Heart left ventricle (tissue), 16 donors: ENCODE data around the gene SP140L. TPM values are rescaled to one million over a fixed set of nuclear protein-coding genes. Genes with fewer than 3 reads are reported as not detected.

Experiments used
- ATAC-seq, 4 donors: fragments of 200-7000 bp; cut with Tn5 transposase; one replicate each; pipeline ENCODE4 v1.9.1; 2020 to 2022; ENCODE audit warnings: moderate library complexity in 4 of 4, mild to moderate bottlenecking in 3 of 4, moderate number of reproducible peaks in 1 of 4
- DNase-seq, 5 donors: peaks; one replicate each; pipeline ENCODE4 v3.0.0-alpha.2; 2020
- H3K27ac ChIP-seq, 12 donors: fragments of 200-600 bp; sonication (generic) in 4 of 12; one replicate each; pipeline versions ENCODE4 v1.5.0 to v1.8.0; 2016 to 2022; ENCODE audit warnings: mild to moderate bottlenecking in 2 of 12
- H3K27me3 ChIP-seq, 9 donors: fragments of 200-600 bp; sonication (generic) in 2 of 9; one replicate each; pipeline versions ENCODE4 v1.5.1 to v1.8.0; 2016 to 2022; ENCODE audit warnings: mild to moderate bottlenecking in 3 of 9
- H3K36me3 ChIP-seq, 9 donors: fragments of 200-600 bp; sonication (generic) in 2 of 9; one replicate each; pipeline versions ENCODE4 v1.5.0 to v1.8.0; 2018 to 2022; ENCODE audit warnings: mild to moderate bottlenecking in 2 of 9
- H3K4me1 ChIP-seq, 12 donors: fragments of 200-600 bp; sonication (generic) in 4 of 12; one replicate each; pipeline versions ENCODE4 v1.5.0 to v1.8.0; 2016 to 2022; ENCODE audit warnings: mild to moderate bottlenecking in 3 of 12
- H3K4me3 ChIP-seq, 12 donors: fragments of 200-600 bp; sonication (generic) in 4 of 12; one replicate each; pipeline versions ENCODE4 v1.5.0 to v1.8.0; 2017 to 2022; ENCODE audit warnings: mild to moderate bottlenecking in 9 of 12, moderate library complexity in 4 of 12
- H3K9me3 ChIP-seq, 12 donors: fragments of 200-600 bp; sonication (generic) in 4 of 12; one replicate each; pipeline versions ENCODE4 v1.5.0 to v1.8.0; 2016 to 2022; ENCODE audit warnings: mild to moderate bottlenecking in 1 of 12
- POLR2A ChIP-seq, 2 donors: fragments of 450-650 bp; IDR thresholded peaks; one replicate each; pipeline ENCODE4 v1.6.1; 2017; ENCODE audit warnings: antibody characterized with exemption in 2 of 2, mild to moderate bottlenecking in 2 of 2, moderate library complexity in 2 of 2
- WGBS, 4 donors: extraction: QIAGEN DNeasy Blood & Tissue Kit in 2 of 4; methylation state at CpG; one replicate each; pipeline versions ENCODE4 v1.1.5 to v1.1.7; 2013 to 2018; 5-methylcytosine and 5-hydroxymethylcytosine counted together
- intact Hi-C, 10 donors: fragments of 100-400 bp; cut with DNase I; formaldehyde crosslinking; loops; one replicate each; pipeline versions ENCODE4 v1.11.1 to v1.14.2; 2022
- polyA plus RNA-seq, 2 donors: library from polyadenylated mRNA; stranded (reverse); fragments of 200-250 nt; gene quantifications; one replicate each; pipeline ENCODE4 v1.2.3, GENCODE V29; 2013
- total RNA-seq, 9 donors: library from RNA; depleted of rRNA in 2 of 9; stranded (reverse); fragments of >200 nt in 2 of 9; fragmentation: NEBNext Ultra II Directional in 3 of 9; extraction: Animal tissue kit (Norgen Biotek cat#: 25700) in 3 of 9; gene quantifications; one replicate each; pipeline versions ENCODE4 v1.1.0 to v1.2.4, GENCODE V29; 2016 to 2023
- TF ChIP-seq, protein P1 (sequence below), 12 donors: fragments of 200-600 bp; sonication (generic) in 4 of 12; IDR thresholded peaks; one replicate each; pipeline versions ENCODE4 v1.5.0 to v1.8.0; 2018 to 2022; ENCODE audit warnings: antibody characterized with exemption in 12 of 12, mild to moderate bottlenecking in 5 of 12
- donor health status: ischemic (EF 13 %, LVEDD 7.1; RV severe dilation, severe dysfunction).
- donor health status: healthy with polysubstance abuse.
- donor health status: DM: no; HTN: yes; CAD: no.
- donor health status: DM: no; HTN: no; CAD: no.
- donor health status: ischemic (EF 25% LVEDD 6.9; RV normal size, moderate dysfunction).
- donor health status: ischemic (EF 25% LVEDD 5.7; RV mildly dilated, moderate dysfunction).
- donor health status: healthy.
- donor health status: DM: yes; HTN: yes; CAD: no.
- donor health status: ischemic (EF 35%, LVEDD 5.7; RV mildly dilated, moderate dysfunction).
- donor health status: nonischemic (EF 11% LVEDD 7.7; RV severe dilation, severe dysfunction).
- donor health status: DM: yes; HTN: yes; CAD: no.
- donor health status: PGD.
- donor health status: ischemic (EF 29% LVEDD 5.4; RV normal size, mild dysfunction).
- donor health status: nonischemic (EF 23%, LVEDD 6.1; RV moderate dilation, normal function).

SP140L gene
- total and polyA plus RNA-seq, 11 donors = 2.5 to 17.6 (median 4.0) TPM

DNA sequence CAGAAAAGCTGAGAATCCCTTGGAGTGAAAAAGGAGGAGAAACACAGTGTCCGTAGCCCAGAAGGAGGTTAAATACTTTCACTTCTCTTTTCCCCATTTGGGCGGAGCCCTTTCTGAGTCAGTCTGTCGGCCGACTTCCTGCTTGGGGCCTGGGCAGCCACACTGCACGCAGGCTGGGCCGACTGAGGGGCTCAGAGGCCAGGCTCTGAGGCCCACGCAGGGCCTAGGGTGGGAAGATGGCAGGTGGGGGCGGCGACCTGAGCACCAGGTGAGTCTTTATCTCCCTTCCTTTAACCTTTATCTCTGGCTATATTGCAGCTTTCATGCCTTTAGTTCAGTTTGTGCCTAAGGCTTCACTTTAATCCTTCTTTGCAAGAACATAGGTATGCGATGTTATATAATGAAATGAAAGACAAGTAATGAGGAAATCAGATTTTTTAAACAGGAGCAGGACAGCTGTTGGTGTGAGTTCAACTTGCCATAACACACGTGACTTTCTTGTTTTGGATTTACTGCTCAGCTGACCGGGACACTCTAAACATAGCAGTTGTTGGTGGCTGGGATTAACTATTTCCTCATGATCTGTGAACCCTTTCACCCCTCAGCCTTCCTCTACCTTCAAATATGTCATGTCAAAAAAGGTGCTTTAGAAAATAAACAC, 89.2 kb downstream of the SP140L start, which contains the start of gene SP100:
Gene SP100 (plus strand): TSS at position 141 of the 661 bp plus-strand sequence. CDS start 96 bp downstream, at position 237.
- peak in 1 of 2 donors; percentile 58 for TF ChIP-seq POLR2A (IDR thresholded peaks at IDR 0.05)
- TF ChIP-seq, protein P1, sequence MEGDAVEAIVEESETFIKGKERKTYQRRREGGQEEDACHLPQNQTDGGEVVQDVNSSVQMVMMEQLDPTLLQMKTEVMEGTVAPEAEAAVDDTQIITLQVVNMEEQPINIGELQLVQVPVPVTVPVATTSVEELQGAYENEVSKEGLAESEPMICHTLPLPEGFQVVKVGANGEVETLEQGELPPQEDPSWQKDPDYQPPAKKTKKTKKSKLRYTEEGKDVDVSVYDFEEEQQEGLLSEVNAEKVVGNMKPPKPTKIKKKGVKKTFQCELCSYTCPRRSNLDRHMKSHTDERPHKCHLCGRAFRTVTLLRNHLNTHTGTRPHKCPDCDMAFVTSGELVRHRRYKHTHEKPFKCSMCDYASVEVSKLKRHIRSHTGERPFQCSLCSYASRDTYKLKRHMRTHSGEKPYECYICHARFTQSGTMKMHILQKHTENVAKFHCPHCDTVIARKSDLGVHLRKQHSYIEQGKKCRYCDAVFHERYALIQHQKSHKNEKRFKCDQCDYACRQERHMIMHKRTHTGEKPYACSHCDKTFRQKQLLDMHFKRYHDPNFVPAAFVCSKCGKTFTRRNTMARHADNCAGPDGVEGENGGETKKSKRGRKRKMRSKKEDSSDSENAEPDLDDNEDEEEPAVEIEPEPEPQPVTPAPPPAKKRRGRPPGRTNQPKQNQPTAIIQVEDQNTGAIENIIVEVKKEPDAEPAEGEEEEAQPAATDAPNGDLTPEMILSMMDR (IDR thresholded peaks at IDR 0.05) = no peak
- Histone ChIP-seq H3K27ac (peak within 1 kb of the TSS; percentile 81 to 97 (median 94)), H3K4me1 (peaks cover 5 to 78% (median 44%) of the 10 kb centered on the region in 12 donors), H3K36me3 (peaks cover 0 to 12% (median 0%) of the 10 kb centered on the region in 9 donors), H3K4me3 (peak within 1 kb of the TSS; percentile 19 to 77 (median 66)), H3K9me3 (no peaks in the 10 kb centered on the region), H3K27me3 (no peaks in the 10 kb centered on the region)
- WGBS, 4 donors = 2 to 9% (median 7%) methylated on average over 12 of the region's 12 CpGs
- ATAC-seq (peak; percentile 82 to 91 (median 83)), DNase-seq (peak; percentile 81 to 88 (median 85))
- intact Hi-C loops = loop anchor here in 3 of 10 donors (10.0 kb wide), 2 partner anchors 91 to 191 kb away; partner anchors contain the start of genes SP140L (in 2 of the 3) and SP140 (in 1 of the 3)

DNA sequence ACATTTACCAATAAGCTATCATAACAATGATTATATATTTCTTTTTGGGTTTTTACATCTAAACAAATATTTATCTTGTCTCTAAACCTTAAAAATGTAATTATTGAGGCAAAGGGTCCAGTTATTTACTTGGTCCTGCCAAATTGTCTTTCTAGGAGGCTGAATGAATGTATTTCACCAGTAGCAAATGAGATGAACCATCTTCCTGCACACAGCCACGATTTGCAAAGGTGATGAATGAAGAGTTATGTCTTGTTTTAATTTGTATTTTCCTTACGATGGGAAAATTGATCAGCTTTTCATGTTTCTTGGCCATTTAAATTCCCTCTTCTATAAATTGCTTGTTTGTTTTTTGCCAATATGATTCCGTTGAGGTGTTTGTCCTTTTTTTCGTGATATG, 90.4 kb downstream of the SP140L start:
- H3K9me3 ChIP-seq = no peaks in the 10 kb centered on the region
- TF ChIP-seq, protein P1 (IDR thresholded peaks at IDR 0.05) = no peak
- no peak for TF ChIP-seq POLR2A (IDR thresholded peaks at IDR 0.05)
- H3K4me3 ChIP-seq = peak overlapping the region; percentile 19 to 77 (median 66)
- peaks cover 0 to 16% (median 0%) of the 10 kb centered on the region in 9 donors for H3K36me3 ChIP-seq
- DNase-seq (no peak), ATAC-seq (no peak)
- 27 to 45% (median 37%) methylated on average over 4 of the region's 4 CpGs for WGBS, 4 donors
- intact Hi-C loops = loop anchor here in 3 of 10 donors (10.0 kb wide), 2 partner anchors 93 to 193 kb away; partner anchors contain the start of genes SP140L (in 2 of the 3) and SP140 (in 1 of the 3)
- peak overlapping the region in 10 of 12 donors; percentile 91 to 97 (median 95) for H3K27ac ChIP-seq
- peaks cover 5 to 80% (median 45%) of the 10 kb centered on the region in 12 donors for H3K4me1 ChIP-seq
- H3K27me3 ChIP-seq = no peaks in the 10 kb centered on the region

DNA sequence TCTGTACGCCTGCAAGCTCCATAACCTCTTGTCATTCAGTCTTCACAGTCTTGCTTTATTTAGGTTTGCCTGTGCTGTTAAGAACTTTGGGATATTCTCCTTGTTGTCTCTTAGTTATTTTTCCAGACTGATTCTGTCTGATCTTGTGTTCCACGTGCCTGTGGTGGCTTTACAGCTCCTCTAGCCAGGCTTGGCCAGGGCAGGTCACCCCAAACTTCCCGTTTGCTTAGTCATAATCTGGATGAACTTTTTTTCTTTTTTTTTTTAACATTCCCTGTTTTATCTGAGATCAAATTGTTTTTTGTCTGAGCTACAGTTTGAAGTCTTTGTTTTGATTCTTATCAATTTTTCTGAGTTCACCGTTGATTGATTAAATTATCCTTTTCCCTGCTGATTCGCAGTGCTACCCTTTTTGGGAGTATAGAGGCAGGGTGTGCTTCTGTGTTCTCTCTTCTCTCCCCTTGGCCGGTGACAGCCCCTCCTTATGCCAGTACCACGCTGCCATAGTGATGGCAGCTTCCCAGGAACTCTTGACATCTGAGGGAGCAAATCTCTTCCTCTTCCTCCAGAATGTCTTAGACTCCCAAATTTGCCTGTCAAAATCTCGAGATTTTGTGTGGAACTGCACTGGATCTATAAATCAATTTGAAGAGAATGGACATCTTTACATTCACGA, 91.5 kb downstream of the SP140L start:
- H3K27me3 ChIP-seq = no peaks in the 10 kb centered on the region
- peaks cover 8 to 80% (median 51%) of the 10 kb centered on the region in 12 donors for H3K4me1 ChIP-seq
- intact Hi-C loops = loop anchor here in 3 of 10 donors (10.0 kb wide), 2 partner anchors 94 to 194 kb away; partner anchors contain the start of genes SP140L (in 2 of the 3) and SP140 (in 1 of the 3)
- 22 to 31% (median 26%) methylated on average over 9 of the region's 9 CpGs for WGBS, 4 donors
- ATAC-seq (peak; percentile 56 to 71 (median 62)), DNase-seq (peak in 3 of 5 donors; percentile 41 to 57 (median 49))
- peak overlapping the region in 11 of 12 donors; percentile 6 to 77 (median 67) for H3K4me3 ChIP-seq
- H3K9me3 ChIP-seq = no peaks in the 10 kb centered on the region
- no peak for TF ChIP-seq POLR2A (IDR thresholded peaks at IDR 0.05)
- TF ChIP-seq, protein P1 (IDR thresholded peaks at IDR 0.05) = no peak
- peak overlapping the region in 11 of 12 donors; percentile 2 to 97 (median 91) for H3K27ac ChIP-seq
- H3K36me3 ChIP-seq = peaks cover 0 to 23% (median 0%) of the 10 kb centered on the region in 9 donors
